Gastroesophageal sphincter (tissue), 3 donors: ENCODE measurements around the gene TMPRSS3.

Experiments
- CTCF ChIP-seq, 4 experiments: fragments of 200-600 bp in 2 of 4; fragments of 450-650 bp in 2 of 4; sonication (generic) in 1 of 4; IDR thresholded peaks; one replicate each; pipeline ENCODE4 v1.5.1; 2017 to 2019; ENCODE audit warnings: antibody characterized with exemption in 4 of 4, mild to moderate bottlenecking in 2 of 4, moderate library complexity in 2 of 4
- EP300 ChIP-seq: sonication (generic); formaldehyde crosslinking; IDR thresholded peaks from one replicate; pipeline ENCODE4 v1.6.1; 2017; ENCODE audit warnings: antibody characterized with exemption, mild to moderate bottlenecking
- POLR2A ChIP-seq, 2 donors: fragments of 450-650 bp; IDR thresholded peaks; one replicate each; pipeline ENCODE4 v1.6.1; 2017; ENCODE audit warnings: antibody characterized with exemption in 2 of 2, mild to moderate bottlenecking in 2 of 2, moderate library complexity in 1 of 2
- POLR2AphosphoS5 ChIP-seq: sonication (generic); formaldehyde crosslinking; IDR thresholded peaks from one replicate; pipeline ENCODE4 v1.6.1; 2017; ENCODE audit warnings: antibody characterized with exemption

DNA sequence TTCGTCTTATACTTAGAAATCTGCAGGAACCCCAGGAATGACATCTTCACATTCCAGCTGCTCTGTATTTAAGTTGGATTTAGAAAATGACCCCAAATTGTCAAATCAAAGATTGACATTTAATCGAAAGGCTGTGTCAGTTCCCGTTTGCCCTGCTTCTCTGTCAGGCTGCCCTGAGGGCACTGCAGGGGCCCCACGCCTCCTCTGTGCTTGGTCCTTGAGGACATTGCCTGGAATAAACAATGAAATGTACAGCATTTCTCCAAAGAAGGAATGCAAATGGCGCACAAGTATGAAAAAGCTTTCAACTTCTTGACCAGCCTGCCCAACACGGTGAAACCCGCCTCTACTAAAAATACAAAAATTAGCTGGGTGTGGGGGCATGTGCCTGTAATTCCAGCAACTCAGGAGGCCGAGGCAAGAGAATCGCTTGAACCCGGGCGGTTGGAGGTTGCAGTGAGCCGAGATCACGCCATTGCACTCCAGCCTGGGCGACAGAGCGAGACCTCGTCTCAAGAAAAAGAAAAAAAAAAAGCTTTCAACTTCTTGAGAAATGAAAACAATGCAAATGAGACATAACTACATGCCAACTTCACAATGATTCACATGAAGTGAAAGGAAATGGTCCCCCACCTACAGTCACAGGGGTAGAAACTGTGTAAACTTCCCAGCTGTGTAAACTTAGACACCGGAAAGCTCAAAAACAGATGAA, 3.0 kb downstream of the TMPRSS3 start:
- TF ChIP-seq POLR2A (IDR thresholded peaks at IDR 0.05) (no peak), CTCF (IDR thresholded peaks at IDR 0.05) (no peak), EP300 (no peak), POLR2AphosphoS5 (no peak)
